A673 (cell line): ENCODE data around the gene IGSF6. TPM values are rescaled to one million over a fixed set of nuclear protein-coding genes. Genes with fewer than 3 reads are reported as not detected.
"Not testable (repeated sequence)": the region's sequence is repeated elsewhere in the genome, so short reads cannot be mapped to it uniquely, and the experiment has no call there.

Experiments
- BruUV-seq: library from RNA; stranded (reverse); fragments of 400-500 nt; replicated peaks from 2 replicates; lab custom pipeline; 2021; lab: Mats Ljungman, UMichigan
- CTCF ChIA-PET: fragments of 300-600 bp; sonication (Branson Sonifier 250); formaldehyde crosslinking; loops from one replicate; lab custom pipeline; 2022; ENCODE audit warnings: antibody characterized with exemption; lab: Charles Lee
- POLR2A ChIA-PET: fragments of 300-600 bp; sonication (Branson Sonifier 250); formaldehyde crosslinking; loops from one replicate; lab custom pipeline; 2022; ENCODE audit warnings: antibody characterized with exemption; ENCODE audit not compliant: low non-redundant PET; lab: Charles Lee
- DNase-seq: peaks from one replicate; pipeline ENCODE4 v3.0.0-alpha.2; 2015; ENCODE audit warnings: low spot score
- H3K27ac ChIP-seq: fragments of 200-600 bp; sonication (generic); 2 replicates; pipeline ENCODE4 v1.5.1; 2016; ENCODE audit warnings: mixed run types, low read depth, mild to moderate bottlenecking, mixed read lengths, antibody characterized with exemption, low read length; ENCODE audit not compliant: poor library complexity, severe bottlenecking
- H3K27me3 ChIP-seq: fragments of 200-600 bp; sonication (generic); replicated peaks from 2 replicates; pipeline ENCODE4 v1.6.1; 2017; ENCODE audit warnings: mixed run types, low read depth, mild to moderate bottlenecking, mixed read lengths, antibody characterized with exemption, low read length; ENCODE audit not compliant: insufficient read depth, poor library complexity
- H3K36me3 ChIP-seq: fragments of 200-600 bp; sonication (generic); 2 replicates; pipeline ENCODE4 v1.6.1; 2016; ENCODE audit warnings: mixed run types, mild to moderate bottlenecking, mixed read lengths, antibody characterized with exemption, low read length; ENCODE audit not compliant: insufficient read depth, poor library complexity, severe bottlenecking
- H3K4me1 ChIP-seq: fragments of 200-600 bp; sonication (generic); 2 replicates; pipeline ENCODE4 v1.6.1; 2017; ENCODE audit warnings: mixed run types, mild to moderate bottlenecking, mixed read lengths, antibody characterized with exemption, low read length; ENCODE audit not compliant: insufficient read depth, poor library complexity, severe bottlenecking
- H3K4me3 ChIP-seq: fragments of 200-600 bp; sonication (generic); 2 replicates; pipeline ENCODE4 v1.5.1; 2016; ENCODE audit warnings: low read depth, mixed run types, mild to moderate bottlenecking, mixed read lengths, low read length; ENCODE audit not compliant: poor library complexity, severe bottlenecking
- H3K9me3 ChIP-seq: fragments of 200-600 bp; sonication (generic); 2 replicates; pipeline ENCODE4 v1.6.1; 2016; ENCODE audit warnings: mixed run types, low read depth, mild to moderate bottlenecking, mixed read lengths, antibody characterized with exemption, low read length; ENCODE audit not compliant: poor library complexity, severe bottlenecking
- CTCF ChIP-seq: fragments of 300-800, 200-600 bp; sonication (generic); conservative IDR thresholded peaks from 2 replicates; pipeline ENCODE4 v1.5.1; 2017; ENCODE audit warnings: low read depth, mild to moderate bottlenecking, antibody characterized with exemption, low read length, moderate library complexity, mixed read lengths
- EZH2 ChIP-seq: fragments of 200-600 bp; sonication (generic); IDR thresholded peaks from 2 replicates; pipeline ENCODE4 v1.6.1; 2017; ENCODE audit warnings: borderline replicate concordance, low read depth, mild to moderate bottlenecking, mixed read lengths, antibody characterized with exemption, low read length; ENCODE audit not compliant: poor library complexity, severe bottlenecking
- intact Hi-C: fragments of 100-400 bp; cut with micrococcal nuclease; formaldehyde crosslinking; loops from one replicate; pipeline ENCODE4 v1.10.0; 2022; ENCODE audit not compliant: unreplicated experiment
- total RNA-seq: library from RNA; stranded (reverse); gene quantifications from 2 replicates; pipeline ENCODE4 v1.2.3, GENCODE V29; 2021

Gene IGSF6
- total RNA-seq, 1 experiment from 2014 or later = not detected

GRCh38 chr16:21697032-21697431, 44.6 kb upstream of the IGSF6 start:
- Histone ChIP-seq H3K27ac (no peak overlapping the region), H3K4me3 (no peak overlapping the region), H3K4me1 (no peaks in the 10 kb centered on the region), H3K9me3 (no peaks in the 10 kb centered on the region), H3K27me3 (no peaks in the 10 kb centered on the region), H3K36me3 (no peaks in the 10 kb centered on the region)
- CTCF ChIA-PET = no interaction called here
- TF ChIP-seq CTCF (no peak), EZH2 (no peak)
- POLR2A ChIA-PET = no interaction called here
- no peak for DNase-seq
- intact Hi-C loops = no loop called here
- no TSS peak for BruUV-seq

GRCh38 chr16:21694609-21695008, 42.2 kb upstream of the IGSF6 start:
- BruUV-seq = no TSS peak

GRCh38 chr16:21690967-21691366, 38.6 kb upstream of the IGSF6 start:
- BruUV-seq, H3K27ac ChIP-seq, CTCF ChIA-PET: not testable (repeated sequence)

More at GRCh38 chr16:21694609-21695008, 42.2 kb upstream of the IGSF6 start:
- intact Hi-C loops = no loop called here
- Histone ChIP-seq H3K27me3 (no peaks in the 10 kb centered on the region), H3K4me1 (no peaks in the 10 kb centered on the region), H3K36me3 (no peaks in the 10 kb centered on the region), H3K9me3 (no peaks in the 10 kb centered on the region), H3K4me3 (no peak overlapping the region), H3K27ac (no peak overlapping the region)
- POLR2A ChIA-PET = no interaction called here
- DNase-seq = no peak
- TF ChIP-seq CTCF (no peak), EZH2 (no peak)
- CTCF ChIA-PET = no interaction called here

GRCh38 chr16:21689107-21689506, 36.7 kb upstream of the IGSF6 start:
- Histone ChIP-seq H3K4me3 (no peak overlapping the region), H3K27me3 (peaks cover 3% of the 10 kb centered on the region), H3K4me1 (no peaks in the 10 kb centered on the region), H3K36me3 (no peaks in the 10 kb centered on the region), H3K9me3 (no peaks in the 10 kb centered on the region), H3K27ac (no peak overlapping the region)
- no peak for TF ChIP-seq EZH2
- no peak for TF ChIP-seq CTCF
- ChIA-PET CTCF (no interaction called here), POLR2A (no interaction called here)
- no TSS peak for BruUV-seq
- DNase-seq = no peak
- intact Hi-C loops = no loop called here

More at GRCh38 chr16:21690967-21691366, 38.6 kb upstream of the IGSF6 start:
- H3K4me1 ChIP-seq, intact Hi-C loops, H3K27me3 ChIP-seq, H3K36me3 ChIP-seq, H3K9me3 ChIP-seq, DNase-seq, POLR2A ChIA-PET, H3K4me3 ChIP-seq: not testable (repeated sequence)
